Bronchus fibroblast of lung (primary cell): Measurements from ENCODE around the gene RP2. TPM values are rescaled to one million over a fixed set of nuclear protein-coding genes. Genes with fewer than 3 reads are reported as not detected.

Experiments used
- total RNA-seq: library from RNA; depleted of rRNA; stranded (reverse); fragments of >200 nt; gene quantifications from 2 replicates; pipeline ENCODE4 v1.2.3, GENCODE V29; 2015

RP2 gene
- 7.4 and 12.4 TPM in 2 replicates for total RNA-seq

GRCh38 chrX:46836701-46837557 lies at the start of gene RP2:
RP2 (plus strand) TSS chrX:46837043; CDS start chrX:46837101, 58 bp downstream.

GRCh38 chrX:46912098-46912602 lies 75.3 kb downstream of the RP2 start, which contains the start of gene JADE3:
JADE3 (plus strand) TSS chrX:46912421; CDS start chrX:46984895, 72,474 bp downstream.

Other genes with a start within 250 kb of the RP2 start
- gene SLC9A7, start 77.9 kb upstream of the RP2 start, total RNA-seq, result 13.1 and 17.2 TPM in 2 replicates
- gene JADE3, start 75.4 kb downstream of the RP2 start, total RNA-seq, result 1.6 and 1.7 TPM in 2 replicates
- gene RGN, start 241.4 kb downstream of the RP2 start, total RNA-seq, result 1.0 and 1.5 TPM in 2 replicates